ENCODE measurements around the gene KIF11.

GRCh38 chr10:92545556-92545955, 47.4 kb upstream of the KIF11 start:
- TF ChIP-seq POLR2A (IDR thresholded peaks at IDR 0.05; ENCODE audit: low read length) (no peak), GATA1 (IDR thresholded peaks at IDR 0.05; ENCODE audit: low read depth, low read length) (no peak)

All from erythroblast (primary cell).